SJSA1 (cell line): ENCODE measurements around the gene NAB2. TPM values are rescaled to one million over a fixed set of nuclear protein-coding genes. Genes with fewer than 3 reads are reported as not detected.
A peak's percentile ranks its signal among the peaks of the same experiment; 100 is the strongest.

Source experiments
- DNase-seq, 2 experiments: peaks; one replicate each; pipeline ENCODE4 v3.0.0-alpha.2; 2015 to 2020; ENCODE audit warnings: low spot score in 2 of 2, low read depth in 1 of 2
- H3K27ac ChIP-seq: fragments of 250-450 bp; sonication (Bioruptor Pico); 2 replicates; pipeline ENCODE4 v1.5.1; 2020; ENCODE audit warnings: mild to moderate bottlenecking, moderate library complexity
- H3K27me3 ChIP-seq: fragments of 250-450 bp; sonication (Bioruptor Pico); replicated peaks from 2 replicates; pipeline ENCODE4 v1.5.1; 2020; ENCODE audit warnings: mild to moderate bottlenecking, moderate library complexity
- H3K36me3 ChIP-seq: fragments of 250-450 bp; sonication (Bioruptor Pico); 2 replicates; pipeline ENCODE4 v1.5.1; 2020; ENCODE audit warnings: mild to moderate bottlenecking
- H3K4me1 ChIP-seq: fragments of 250-450 bp; sonication (Bioruptor Pico); replicated peaks from 2 replicates; pipeline ENCODE4 v1.6.1; 2021; ENCODE audit warnings: mild to moderate bottlenecking
- H3K4me3 ChIP-seq: fragments of 250-450 bp; sonication (Bioruptor Pico); 2 replicates; pipeline ENCODE4 v1.5.1; 2020; ENCODE audit warnings: mild to moderate bottlenecking
- H3K9me3 ChIP-seq: fragments of 250-450 bp; sonication (Bioruptor Pico); replicated peaks from 2 replicates; pipeline ENCODE4 v1.5.1; 2020; ENCODE audit warnings: mild to moderate bottlenecking
- total RNA-seq: library from RNA; depleted of rRNA; stranded (reverse); fragments of >200 nt; shearing (Covaris generic); gene quantifications from 2 replicates; pipeline ENCODE4 v1.2.3, GENCODE V29; 2014

Gene NAB2
- total RNA-seq, 1 experiment from 2014 or later = 21.6 TPM

DNA sequence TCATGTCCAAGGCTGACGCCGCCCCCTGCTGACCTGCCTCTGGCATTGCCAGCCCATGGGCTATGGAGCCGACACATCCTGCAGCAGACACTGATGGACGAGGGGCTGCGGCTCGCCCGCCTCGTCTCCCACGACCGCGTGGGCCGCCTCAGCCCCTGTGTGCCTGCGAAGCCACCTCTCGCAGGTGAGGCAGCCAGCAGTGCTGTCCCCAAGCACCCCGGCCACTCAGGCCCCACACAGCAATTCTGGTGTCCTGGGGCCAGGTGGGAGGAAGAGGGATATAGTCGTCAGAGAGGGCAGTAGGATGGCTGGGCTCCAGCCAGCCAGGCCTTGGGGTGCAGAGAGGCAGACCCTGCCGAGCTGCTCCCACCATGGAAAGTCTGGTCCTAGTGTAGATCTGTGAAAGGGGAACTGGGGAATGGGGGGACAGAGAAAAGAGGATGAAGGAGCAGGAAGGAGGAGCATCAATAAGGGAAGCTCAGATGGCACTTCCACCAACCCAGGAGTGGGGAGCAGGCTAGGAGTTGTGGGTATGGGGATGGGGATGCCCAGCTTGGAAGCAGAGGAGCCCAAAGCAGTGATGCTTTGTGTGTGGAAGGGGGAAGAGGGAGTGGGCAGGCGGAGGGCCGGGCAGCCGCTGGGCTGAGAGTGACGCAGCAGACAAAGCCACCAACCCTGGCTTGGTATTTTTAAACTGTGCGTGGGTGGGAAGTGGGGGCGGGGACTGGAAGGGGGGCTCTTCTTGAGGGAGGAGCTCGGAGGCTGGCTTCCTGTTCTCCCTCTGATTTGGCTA is 4.7 kb downstream of the NAB2 start:
- DNase-seq = peak; percentile 41 to 73
- H3K4me3 ChIP-seq = no peak overlapping the region
- H3K9me3 ChIP-seq = no peaks in the 10 kb centered on the region
- no peak overlapping the region for H3K27ac ChIP-seq
- H3K4me1 ChIP-seq = peaks cover 23% of the 10 kb centered on the region
- no peaks in the 10 kb centered on the region for H3K27me3 ChIP-seq
- peaks cover 70% of the 10 kb centered on the region for H3K36me3 ChIP-seq

- Histone ChIP-seq H3K27ac (no peak overlapping the region), H3K4me1 (peaks cover 23% of the 10 kb centered on the region), H3K9me3 (no peaks in the 10 kb centered on the region), H3K36me3 (peaks cover 72% of the 10 kb centered on the region), H3K4me3 (no peak overlapping the region), H3K27me3 (no peaks in the 10 kb centered on the region)
- DNase-seq = no peak
These were observed 5.6 kb downstream of the NAB2 start for GRCh38 chr12:57094208-57095160.

DNA sequence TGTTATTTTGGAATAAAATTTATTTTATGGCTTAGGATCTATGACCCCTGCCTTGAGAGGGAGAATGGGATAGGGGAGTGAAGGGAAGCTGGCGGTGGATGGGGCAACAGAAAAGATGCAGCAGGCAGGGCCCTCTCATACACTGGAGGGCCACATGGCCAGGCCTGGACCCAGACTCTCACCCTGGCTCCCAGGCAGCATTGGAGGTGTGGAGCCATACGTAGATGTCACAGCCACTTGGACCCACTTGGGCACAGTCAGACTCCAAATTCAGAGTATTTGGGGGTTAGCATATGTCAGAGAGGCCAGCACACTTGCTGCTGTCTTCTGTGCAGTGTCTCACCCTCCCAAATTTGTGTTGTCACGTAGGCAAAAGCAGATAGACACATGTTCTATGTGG is 6.5 kb downstream of the NAB2 start:
- Histone ChIP-seq H3K4me3 (no peak overlapping the region), H3K27ac (no peak overlapping the region), H3K27me3 (no peaks in the 10 kb centered on the region), H3K9me3 (no peaks in the 10 kb centered on the region), H3K4me1 (peaks cover 22% of the 10 kb centered on the region), H3K36me3 (peaks cover 78% of the 10 kb centered on the region)
- no peak for DNase-seq

GRCh38 chr12:57096099-57096572 is 7.2 kb downstream of the NAB2 start:
- DNase-seq = no peak
- Histone ChIP-seq H3K27me3 (no peaks in the 10 kb centered on the region), H3K4me3 (no peak overlapping the region), H3K27ac (no peak overlapping the region), H3K36me3 (peaks cover 71% of the 10 kb centered on the region), H3K9me3 (no peaks in the 10 kb centered on the region), H3K4me1 (peaks cover 17% of the 10 kb centered on the region)

DNA sequence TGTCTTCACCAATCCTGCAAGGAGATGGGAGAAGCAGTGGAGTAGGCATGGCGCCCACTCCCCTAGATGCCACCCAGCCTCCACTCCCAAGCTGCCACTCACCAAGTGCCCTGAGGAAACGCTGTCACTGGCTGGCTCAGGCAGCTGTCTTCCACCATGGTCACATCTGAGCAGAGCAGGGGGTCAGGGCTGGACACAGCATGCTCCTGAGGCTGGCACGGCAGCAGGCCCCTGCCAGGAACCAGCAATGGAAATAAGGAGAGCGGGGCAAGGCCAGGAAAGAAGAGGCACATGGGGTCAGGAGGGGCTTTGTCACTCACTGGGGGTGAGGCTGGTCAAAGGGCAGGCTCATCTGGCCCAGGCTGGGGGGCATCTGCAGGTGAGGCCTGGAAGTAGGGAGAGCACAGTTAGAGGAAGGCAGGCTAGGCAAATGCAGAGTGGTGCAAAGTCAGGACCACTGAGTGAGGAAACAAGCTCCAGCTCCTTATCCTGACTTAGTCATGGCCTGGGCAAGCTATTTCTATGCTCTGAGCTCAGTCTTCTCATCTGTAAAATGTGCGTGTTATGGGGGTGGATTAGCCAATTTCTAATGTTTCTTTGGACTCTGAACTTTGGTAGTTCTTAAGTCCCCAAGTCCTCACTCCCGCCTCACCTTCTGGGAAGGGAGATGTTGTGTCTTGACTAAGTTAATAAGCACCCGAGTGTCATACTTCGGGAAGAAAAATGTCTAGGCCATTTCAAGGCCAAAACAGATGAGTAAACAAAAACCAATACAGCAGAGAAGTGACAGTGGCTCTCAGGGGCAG is 8.0 kb downstream of the NAB2 start:
- Histone ChIP-seq H3K36me3 (peaks cover 63% of the 10 kb centered on the region), H3K9me3 (no peaks in the 10 kb centered on the region), H3K4me3 (no peak overlapping the region), H3K27ac (no peak overlapping the region), H3K27me3 (no peaks in the 10 kb centered on the region), H3K4me1 (peaks cover 17% of the 10 kb centered on the region)
- no peak for DNase-seq

DNA sequence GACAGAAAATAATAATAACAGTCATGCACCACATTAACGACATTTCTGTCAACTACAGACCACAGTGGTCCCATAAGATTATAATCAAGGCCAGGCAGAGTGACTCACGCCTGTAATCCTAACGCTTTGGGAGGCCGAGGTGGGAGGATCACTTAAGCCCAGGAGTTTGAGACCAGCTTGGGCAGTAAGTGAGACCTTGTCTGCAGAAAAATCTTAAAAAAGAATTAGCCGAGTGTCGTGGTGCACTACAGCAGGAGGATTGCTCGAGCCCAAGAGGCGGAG is 8.6 kb downstream of the NAB2 start:
- Histone ChIP-seq H3K4me1 (peaks cover 17% of the 10 kb centered on the region), H3K36me3 (peaks cover 60% of the 10 kb centered on the region), H3K4me3 (no peak overlapping the region), H3K9me3 (no peaks in the 10 kb centered on the region), H3K27me3 (no peaks in the 10 kb centered on the region), H3K27ac (no peak overlapping the region)
- no peak for DNase-seq

GRCh38 chr12:57098546-57098945 is 9.6 kb downstream of the NAB2 start:
- no peak for DNase-seq
- H3K4me3 ChIP-seq = no peak overlapping the region
- H3K9me3 ChIP-seq = no peaks in the 10 kb centered on the region
- H3K4me1 ChIP-seq = peaks cover 14% of the 10 kb centered on the region
- H3K27ac ChIP-seq = no peak overlapping the region
- H3K36me3 ChIP-seq = peaks cover 54% of the 10 kb centered on the region
- no peaks in the 10 kb centered on the region for H3K27me3 ChIP-seq

DNA sequence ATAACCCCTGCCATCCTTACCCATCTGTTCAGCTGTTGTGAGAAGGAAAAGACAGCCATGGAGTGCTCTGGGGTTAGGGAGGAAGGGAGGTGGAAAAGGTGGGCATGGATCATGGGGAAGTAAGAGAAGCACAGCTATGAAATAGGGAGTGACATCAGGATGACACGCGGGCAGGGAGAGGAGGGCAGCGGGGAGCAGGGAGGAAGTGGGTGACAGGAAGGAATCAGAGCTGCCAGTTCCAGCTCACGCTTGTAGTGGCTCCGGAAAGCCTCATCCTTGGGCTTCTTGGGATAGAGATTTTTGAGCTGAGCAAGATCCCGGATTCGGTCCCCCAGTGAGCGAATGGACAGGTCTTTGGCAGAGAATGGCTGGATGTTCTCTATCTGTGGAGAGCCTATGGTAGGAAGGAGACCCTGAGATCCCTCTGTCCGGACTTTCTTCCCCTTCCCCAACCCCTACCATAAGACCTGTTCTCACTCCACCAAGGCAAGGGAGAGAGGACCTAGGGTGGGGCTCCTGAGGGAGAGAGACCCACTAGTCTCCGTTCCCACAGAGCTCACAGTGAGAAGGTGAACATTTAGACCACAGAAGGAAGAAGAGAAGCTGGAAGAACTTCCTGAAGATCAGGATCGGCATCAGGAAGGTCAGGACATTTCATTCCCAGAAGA is 10.3 kb downstream of the NAB2 start:
- Histone ChIP-seq H3K27me3 (no peaks in the 10 kb centered on the region), H3K4me1 (peaks cover 10% of the 10 kb centered on the region), H3K36me3 (peaks cover 57% of the 10 kb centered on the region), H3K27ac (no peak overlapping the region), H3K4me3 (no peak overlapping the region), H3K9me3 (no peaks in the 10 kb centered on the region)
- DNase-seq = no peak

GRCh38 chr12:57099766-57100165 is 10.9 kb downstream of the NAB2 start:
- Histone ChIP-seq H3K27me3 (no peaks in the 10 kb centered on the region), H3K9me3 (no peaks in the 10 kb centered on the region), H3K4me1 (peaks cover 6% of the 10 kb centered on the region), H3K4me3 (no peak overlapping the region), H3K36me3 (peaks cover 52% of the 10 kb centered on the region), H3K27ac (no peak overlapping the region)
- no peak for DNase-seq

GRCh38 chr12:57101892-57102695 is 13.2 kb downstream of the NAB2 start:
- H3K4me1 ChIP-seq = peaks cover 4% of the 10 kb centered on the region
- H3K36me3 ChIP-seq = peaks cover 51% of the 10 kb centered on the region
- H3K4me3 ChIP-seq = no peak overlapping the region
- H3K27me3 ChIP-seq = no peaks in the 10 kb centered on the region
- H3K27ac ChIP-seq = peak overlapping the region; percentile 5; the same call in 1 of the 2 replicates
- no peak for DNase-seq
- H3K9me3 ChIP-seq = no peaks in the 10 kb centered on the region

DNA sequence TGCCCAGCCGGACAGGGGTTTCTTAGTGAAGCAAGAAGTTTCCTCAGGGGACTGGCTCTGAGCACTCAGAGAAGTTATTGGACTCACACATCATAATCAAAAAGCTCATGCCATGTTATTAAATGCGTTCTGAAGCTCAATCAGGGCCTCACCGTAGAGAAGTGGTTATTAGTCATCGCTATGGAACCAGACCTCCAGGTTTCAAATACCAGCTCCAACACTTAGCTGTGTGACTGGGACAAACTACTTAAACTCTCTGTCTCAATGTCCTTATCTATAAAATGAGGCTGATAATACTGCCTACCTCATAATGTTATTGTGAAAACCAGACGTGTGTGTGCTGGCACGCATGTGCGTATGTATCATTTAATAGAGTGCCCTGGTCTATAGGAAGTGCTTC is 14.9 kb downstream of the NAB2 start:
- H3K27ac ChIP-seq = no peak overlapping the region
- no peaks in the 10 kb centered on the region; the same call in 1 of the 2 replicates for H3K4me1 ChIP-seq
- H3K9me3 ChIP-seq = no peaks in the 10 kb centered on the region
- no peak for DNase-seq
- no peaks in the 10 kb centered on the region for H3K27me3 ChIP-seq
- H3K36me3 ChIP-seq = peaks cover 49% of the 10 kb centered on the region
- no peak overlapping the region for H3K4me3 ChIP-seq

DNA sequence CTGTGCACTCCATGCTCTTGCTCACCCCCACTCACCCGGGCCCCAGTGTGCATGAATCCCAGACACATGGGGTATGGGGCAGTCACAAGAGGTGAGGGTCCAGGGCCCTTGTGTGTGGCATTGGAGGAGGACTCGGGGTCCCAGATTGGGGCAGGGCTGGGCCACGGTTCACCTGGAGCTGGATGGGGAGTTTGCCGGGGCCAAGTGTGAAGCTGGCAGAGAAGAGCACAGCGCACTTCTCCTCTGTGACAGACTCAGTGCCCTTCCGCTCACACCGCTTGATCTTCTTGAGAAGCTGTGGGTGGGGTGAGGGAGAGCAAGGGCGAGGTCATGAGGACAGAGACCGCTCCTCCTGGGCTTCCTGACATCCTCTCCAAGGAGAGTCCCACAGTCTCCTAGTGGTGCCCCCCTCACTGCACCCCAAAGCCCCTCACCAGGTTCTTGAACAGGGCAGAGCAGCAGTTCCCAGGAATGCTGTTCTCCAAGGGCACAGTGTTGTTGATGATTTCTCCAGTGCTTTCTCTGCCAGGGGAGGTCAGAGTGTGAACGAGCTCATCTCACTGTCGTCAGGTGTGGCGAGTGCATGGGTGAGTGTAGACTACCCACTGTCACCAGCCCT is 15.5 kb downstream of the NAB2 start:
- Histone ChIP-seq H3K9me3 (no peaks in the 10 kb centered on the region), H3K36me3 (peaks cover 50% of the 10 kb centered on the region), H3K27ac (no peak overlapping the region), H3K27me3 (no peaks in the 10 kb centered on the region), H3K4me3 (no peak overlapping the region), H3K4me1 (no peaks in the 10 kb centered on the region; the same call in 1 of the 2 replicates)
- no peak for DNase-seq
